Measurements from ENCODE around the gene PCSK6.

PCSK6 gene

DNA sequence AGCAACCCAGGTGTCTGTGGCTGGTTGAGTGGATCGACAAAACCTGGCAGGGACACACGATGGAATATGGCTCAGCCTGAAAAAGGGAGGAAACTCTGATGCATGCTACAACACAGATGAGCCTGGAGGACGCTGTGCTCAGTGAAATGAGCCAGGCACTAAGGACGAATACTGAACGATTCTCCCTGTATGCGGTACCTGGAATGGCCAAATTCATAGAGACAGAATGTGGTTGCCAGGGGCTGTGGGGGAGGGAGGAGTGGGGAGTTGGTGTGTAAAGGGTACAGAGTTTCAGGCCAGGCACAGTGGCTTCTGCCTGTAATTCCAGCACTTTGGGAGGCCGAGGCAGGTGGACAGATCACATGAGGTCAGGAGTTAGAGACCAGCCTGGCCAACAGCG lies 35.1 kb downstream of the PCSK6 start:
- no peak overlapping the region for H3K4me2 ChIP-seq (ENCODE audit: low read depth, low read length, poor library complexity, severe bottlenecking)
- H3K9ac ChIP-seq (ENCODE audit: low read length) = no peak overlapping the region
- no peaks in the 10 kb centered on the region for H3K79me2 ChIP-seq (ENCODE audit: insufficient read depth, low read length)
- H3K27me3 ChIP-seq (ENCODE audit: low read length) = no peaks in the 10 kb centered on the region
- no peak for TF ChIP-seq EZH2phosphoT487 (conservative IDR thresholded peaks at IDR 0.05; ENCODE audit: low read length)
- TF ChIP-seq, protein P1, sequence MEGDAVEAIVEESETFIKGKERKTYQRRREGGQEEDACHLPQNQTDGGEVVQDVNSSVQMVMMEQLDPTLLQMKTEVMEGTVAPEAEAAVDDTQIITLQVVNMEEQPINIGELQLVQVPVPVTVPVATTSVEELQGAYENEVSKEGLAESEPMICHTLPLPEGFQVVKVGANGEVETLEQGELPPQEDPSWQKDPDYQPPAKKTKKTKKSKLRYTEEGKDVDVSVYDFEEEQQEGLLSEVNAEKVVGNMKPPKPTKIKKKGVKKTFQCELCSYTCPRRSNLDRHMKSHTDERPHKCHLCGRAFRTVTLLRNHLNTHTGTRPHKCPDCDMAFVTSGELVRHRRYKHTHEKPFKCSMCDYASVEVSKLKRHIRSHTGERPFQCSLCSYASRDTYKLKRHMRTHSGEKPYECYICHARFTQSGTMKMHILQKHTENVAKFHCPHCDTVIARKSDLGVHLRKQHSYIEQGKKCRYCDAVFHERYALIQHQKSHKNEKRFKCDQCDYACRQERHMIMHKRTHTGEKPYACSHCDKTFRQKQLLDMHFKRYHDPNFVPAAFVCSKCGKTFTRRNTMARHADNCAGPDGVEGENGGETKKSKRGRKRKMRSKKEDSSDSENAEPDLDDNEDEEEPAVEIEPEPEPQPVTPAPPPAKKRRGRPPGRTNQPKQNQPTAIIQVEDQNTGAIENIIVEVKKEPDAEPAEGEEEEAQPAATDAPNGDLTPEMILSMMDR (IDR thresholded peaks at IDR 0.05; ENCODE audit: insufficient read depth, low read length, poor library complexity, severe bottlenecking) = no peak
- H2AFZ ChIP-seq (ENCODE audit: low read depth, low read length, severe bottlenecking) = no peak overlapping the region
- no peak overlapping the region for H3K27ac ChIP-seq (ENCODE audit: low read depth, low read length)
- H3K9me3 ChIP-seq (ENCODE audit: insufficient read depth, low read length) = no peaks in the 10 kb centered on the region
- H4K20me1 ChIP-seq (ENCODE audit: low read depth, low read length) = no peaks in the 10 kb centered on the region
- H3K4me3 ChIP-seq (ENCODE audit: insufficient read depth, low read length, poor library complexity, severe bottlenecking) = no peak overlapping the region
- no peaks in the 10 kb centered on the region for H3K9me2 ChIP-seq (replicated peaks; ENCODE audit: insufficient read depth, low read length)
- no peaks in the 10 kb centered on the region for H3K36me3 ChIP-seq (ENCODE audit: low read length)
- H3F3A ChIP-seq (ENCODE audit: insufficient read depth) = no peaks in the 10 kb centered on the region

DNA sequence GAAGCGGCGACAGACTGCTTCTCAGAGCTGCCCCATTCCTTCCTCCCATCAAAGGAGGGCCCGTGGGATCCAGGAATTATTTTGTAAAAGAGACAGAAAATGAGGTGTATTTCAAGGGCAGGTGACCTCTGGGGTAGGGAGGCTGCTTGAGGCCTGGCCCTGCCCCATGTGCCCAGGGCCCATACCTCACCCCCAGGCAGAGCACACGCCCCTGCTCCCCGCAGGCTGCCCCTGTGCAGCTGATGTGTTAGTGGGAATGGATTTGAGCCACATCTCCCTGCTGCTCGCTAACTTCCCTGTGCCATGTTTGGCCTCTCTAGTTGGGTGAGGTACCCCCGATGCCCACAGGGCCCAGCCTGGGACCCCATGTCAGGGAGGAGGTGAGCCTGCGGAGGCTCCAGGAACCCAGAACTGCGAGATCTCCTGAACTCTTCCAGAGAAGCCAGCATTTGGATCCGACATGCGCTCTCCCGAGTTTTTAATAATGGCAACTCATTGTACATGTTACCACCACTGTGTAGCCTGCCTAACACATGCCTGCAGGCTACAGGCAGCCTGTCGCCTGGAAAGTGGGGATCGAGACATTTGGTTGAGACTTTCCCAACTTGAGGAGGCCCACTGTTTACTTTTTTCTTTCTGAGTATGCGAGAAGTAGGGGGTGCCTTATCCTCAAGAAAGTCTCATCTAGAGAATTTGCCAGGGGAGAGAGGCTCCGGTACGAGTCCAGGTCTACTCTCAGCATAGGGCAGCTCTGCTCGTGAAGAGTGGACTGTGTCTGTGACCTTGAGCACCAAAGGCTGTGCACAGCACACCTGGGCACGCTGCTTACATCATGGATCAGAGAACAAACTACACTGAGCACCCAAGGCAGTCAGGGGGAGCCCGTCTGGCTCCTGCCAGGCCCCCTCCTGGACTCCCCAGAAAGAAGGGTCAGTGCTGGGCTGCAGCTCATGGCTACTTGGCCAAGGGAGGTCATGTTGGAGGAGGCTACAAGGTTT lies 36.1 kb downstream of the PCSK6 start:
- no peaks in the 10 kb centered on the region for H3K36me3 ChIP-seq (ENCODE audit: low read length)
- no peak overlapping the region for H3K4me2 ChIP-seq (ENCODE audit: low read depth, low read length, poor library complexity, severe bottlenecking)
- no peaks in the 10 kb centered on the region for H3K9me2 ChIP-seq (replicated peaks; ENCODE audit: insufficient read depth, low read length)
- H4K20me1 ChIP-seq (ENCODE audit: low read depth, low read length) = no peaks in the 10 kb centered on the region
- no peak overlapping the region for H2AFZ ChIP-seq (ENCODE audit: low read depth, low read length, severe bottlenecking)
- H3K4me3 ChIP-seq (ENCODE audit: insufficient read depth, low read length, poor library complexity, severe bottlenecking) = no peak overlapping the region
- no peak overlapping the region for H3K9ac ChIP-seq (ENCODE audit: low read length)
- H3K27ac ChIP-seq (ENCODE audit: low read depth, low read length) = no peak overlapping the region
- no peaks in the 10 kb centered on the region for H3K9me3 ChIP-seq (ENCODE audit: insufficient read depth, low read length)
- H3K27me3 ChIP-seq (ENCODE audit: low read length) = no peaks in the 10 kb centered on the region
- TF ChIP-seq, protein P1 (IDR thresholded peaks at IDR 0.05; ENCODE audit: insufficient read depth, low read length, poor library complexity, severe bottlenecking) = no peak
- TF ChIP-seq EZH2phosphoT487 (conservative IDR thresholded peaks at IDR 0.05; ENCODE audit: low read length) = no peak
- no peaks in the 10 kb centered on the region for H3F3A ChIP-seq (ENCODE audit: insufficient read depth)
- H3K79me2 ChIP-seq (ENCODE audit: insufficient read depth, low read length) = no peaks in the 10 kb centered on the region

DNA sequence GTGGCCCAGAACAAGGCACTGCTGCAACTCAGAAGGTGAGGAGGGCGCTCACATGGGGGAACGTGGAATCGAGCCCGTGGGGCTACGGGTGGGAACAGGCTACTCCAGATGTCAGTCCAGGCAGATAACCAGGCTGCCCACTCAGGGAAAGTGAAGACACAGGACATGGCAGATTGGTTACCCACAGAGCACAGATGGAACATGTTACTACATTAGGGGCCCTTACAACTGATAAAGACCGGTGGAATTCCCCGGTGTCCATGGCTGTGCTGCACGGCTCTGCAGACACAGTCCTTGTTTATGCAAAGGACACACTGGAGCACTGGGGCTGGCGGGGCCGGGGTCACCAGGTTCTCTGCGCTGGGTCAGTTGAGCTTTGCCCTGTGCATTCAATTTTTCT lies 36.9 kb downstream of the PCSK6 start:
- Histone ChIP-seq H3K27ac (ENCODE audit: low read depth, low read length) (no peak overlapping the region), H3K36me3 (ENCODE audit: low read length) (no peaks in the 10 kb centered on the region), H3K79me2 (ENCODE audit: insufficient read depth, low read length) (no peaks in the 10 kb centered on the region), H4K20me1 (ENCODE audit: low read depth, low read length) (no peaks in the 10 kb centered on the region), H3K9me2 (replicated peaks; ENCODE audit: insufficient read depth, low read length) (no peaks in the 10 kb centered on the region), H2AFZ (ENCODE audit: low read depth, low read length, severe bottlenecking) (no peak overlapping the region), H3K9me3 (ENCODE audit: insufficient read depth, low read length) (no peaks in the 10 kb centered on the region), H3K9ac (ENCODE audit: low read length) (no peak overlapping the region), H3K4me3 (ENCODE audit: insufficient read depth, low read length, poor library complexity, severe bottlenecking) (no peak overlapping the region), H3F3A (ENCODE audit: insufficient read depth) (no peaks in the 10 kb centered on the region), H3K27me3 (ENCODE audit: low read length) (no peaks in the 10 kb centered on the region), H3K4me2 (ENCODE audit: low read depth, low read length, poor library complexity, severe bottlenecking) (no peak overlapping the region)
- no peak for TF ChIP-seq EZH2phosphoT487 (conservative IDR thresholded peaks at IDR 0.05; ENCODE audit: low read length)
- TF ChIP-seq, protein P1 (IDR thresholded peaks at IDR 0.05; ENCODE audit: insufficient read depth, low read length, poor library complexity, severe bottlenecking) = no peak
